CD14-positive monocyte (primary cell): ENCODE measurements around the gene MGAT5. TPM values are rescaled to one million over a fixed set of nuclear protein-coding genes. Genes with fewer than 3 reads are reported as not detected.

Experiments
- DNase-seq, 3 donors: peaks; one replicate each; pipeline ENCODE4 v3.0.0-alpha.2; 2011 to 2022
- H2AFZ ChIP-seq: 2 replicates; pipeline ENCODE4 v1.6.0; 2012; ENCODE audit warnings: mild to moderate bottlenecking, low read depth, low read length, inconsistent platforms; ENCODE audit not compliant: insufficient read depth, poor library complexity, severe bottlenecking
- H3K27ac ChIP-seq, 2 donors: 1 replicate in 1 of 2; 2 replicates in 1 of 2; pipeline ENCODE4 v1.5.1; 2012 to 2013; ENCODE audit warnings: low read length in 2 of 2, control low read depth in 1 of 2, inconsistent platforms in 1 of 2, low read depth in 1 of 2, mild to moderate bottlenecking in 1 of 2
- H3K27me3 ChIP-seq, 2 donors: one replicate each; pipeline versions ENCODE4 v1.6.0 to v1.6.1; 2011 to 2013; ENCODE audit warnings: low read length in 2 of 2; ENCODE audit not compliant: control insufficient read depth in 2 of 2, insufficient read depth in 2 of 2
- H3K36me3 ChIP-seq, 2 donors: replicated peaks in 1 of 2; 1 replicate in 1 of 2; 2 replicates in 1 of 2; pipeline versions ENCODE4 v1.5.1 to v1.6.1; 2012 to 2013; ENCODE audit warnings: low read length in 2 of 2, control low read depth in 1 of 2, inconsistent platforms in 1 of 2, mild to moderate bottlenecking in 1 of 2; ENCODE audit not compliant: insufficient read depth in 2 of 2, control insufficient read depth in 1 of 2
- H3K4me1 ChIP-seq, 2 donors: 1 replicate in 1 of 2; 2 replicates in 1 of 2; pipeline versions ENCODE4 v1.5.1 to v1.6.1; 2012 to 2013; ENCODE audit warnings: low read length in 2 of 2, control low read depth in 1 of 2, inconsistent platforms in 1 of 2, mild to moderate bottlenecking in 1 of 2, moderate library complexity in 1 of 2; ENCODE audit not compliant: insufficient read depth in 2 of 2, control insufficient read depth in 1 of 2
- H3K4me2 ChIP-seq: replicated peaks from 2 replicates; pipeline ENCODE3; 2012; ENCODE audit warnings: low read length, moderate library complexity, mild to moderate bottlenecking; ENCODE audit not compliant: poor library complexity, severe bottlenecking; ENCODE audit errors: extremely low read depth
- H3K4me3 ChIP-seq, 3 experiments: fragments of 200-600 bp in 1 of 3; sonication (generic) in 1 of 3; replicated peaks in 1 of 3; 1 replicate in 2 of 3; 2 replicates in 1 of 3; pipeline ENCODE4 v1.5.1; 2011 to 2013; ENCODE audit warnings: low read length in 3 of 3, mild to moderate bottlenecking in 3 of 3, control low read depth in 2 of 3, low read depth in 2 of 3, inconsistent platforms in 1 of 3, moderate library complexity in 1 of 3
- H3K79me2 ChIP-seq: 2 replicates; pipeline ENCODE4 v1.6.0; 2012; ENCODE audit warnings: mild to moderate bottlenecking, control low read depth, inconsistent platforms, low read length, moderate library complexity; ENCODE audit not compliant: insufficient read depth
- H3K9ac ChIP-seq: 2 replicates; pipeline ENCODE4 v1.6.0; 2017; ENCODE audit warnings: low read length, mild to moderate bottlenecking; ENCODE audit not compliant: insufficient read depth, poor library complexity, severe bottlenecking
- H3K9me3 ChIP-seq, 2 donors: replicated peaks in 1 of 2; 1 replicate in 1 of 2; 2 replicates in 1 of 2; pipeline versions ENCODE4 v1.5.1 to v1.6.1; 2012 to 2013; ENCODE audit warnings: low read length in 2 of 2, control low read depth in 1 of 2; ENCODE audit not compliant: control insufficient read depth in 1 of 2, insufficient read depth in 1 of 2
- H4K20me1 ChIP-seq: 2 replicates; pipeline ENCODE4 v1.6.0; 2012; ENCODE audit warnings: mild to moderate bottlenecking, low read length, control low read depth, moderate library complexity; ENCODE audit not compliant: insufficient read depth
- H3K27ac Mint-ChIP-seq, 7 donors: one replicate each; pipeline ENCODE4 v1.8.0; 2020; ENCODE audit warnings: mild to moderate bottlenecking in 7 of 7, mixed read lengths in 7 of 7, moderate library complexity in 6 of 7, inconsistent platforms in 2 of 7
- H3K27me3 Mint-ChIP-seq, 3 donors: one replicate each; pipeline ENCODE4 v1.8.0; 2021 to 2022; ENCODE audit warnings: low read depth in 3 of 3, mild to moderate bottlenecking in 3 of 3, mixed read lengths in 3 of 3, moderate library complexity in 3 of 3, inconsistent platforms in 1 of 3
- H3K36me3 Mint-ChIP-seq, 2 donors: one replicate each; pipeline ENCODE4 v1.8.0; 2020; ENCODE audit warnings: mixed read lengths in 2 of 2, inconsistent platforms in 1 of 2, mild to moderate bottlenecking in 1 of 2
- H3K4me1 Mint-ChIP-seq: one replicate; pipeline ENCODE4 v1.8.0; 2020; ENCODE audit warnings: mild to moderate bottlenecking, mixed read lengths
- H3K4me3 Mint-ChIP-seq, 2 donors: one replicate each; pipeline ENCODE4 v1.8.0; 2020; ENCODE audit warnings: mild to moderate bottlenecking in 2 of 2, mixed read lengths in 2 of 2, moderate library complexity in 1 of 2
- H3K9me3 Mint-ChIP-seq, 7 donors: one replicate each; pipeline ENCODE4 v1.8.0; 2020 to 2022; ENCODE audit warnings: mixed read lengths in 7 of 7, mild to moderate bottlenecking in 6 of 7, moderate library complexity in 6 of 7, inconsistent platforms in 2 of 7
- WGBS: methylation state at CpG from one replicate; pipeline ENCODE4 v1.1.5; 2013; ENCODE audit warnings: missing lambda C conversion rate; ENCODE audit not compliant: insufficient coverage; 5-methylcytosine and 5-hydroxymethylcytosine counted together
- intact Hi-C, 2 donors: fragments of 100-400 bp; cut with micrococcal nuclease; formaldehyde crosslinking; loops; one replicate each; pipeline versions ENCODE4 v1.15.0 to v1.15.1; 2023
- polyA plus RNA-seq, 3 donors: library from polyadenylated mRNA; depleted of rRNA in 1 of 3; unstranded in 2 of 3; stranded (reverse) in 1 of 3; fragments of 300-500 nt in 2 of 3; fragments of >200 nt in 1 of 3; fragmentation: Illumina TruSeq in 2 of 3; gene quantifications; 1 replicate in 2 of 3; 2 replicates in 1 of 3; pipeline ENCODE4 v1.2.3, GENCODE V29; 2012 to 2021
- TF ChIP-seq, protein P1 (sequence below): fragments of 200-600 bp; IDR thresholded peaks from one replicate; pipeline ENCODE4 v1.8.0; 2022; ENCODE audit warnings: antibody characterized with exemption, mild to moderate bottlenecking

MGAT5 gene
- polyA plus RNA-seq, 3 donors = 1.9 to 6.6 (median 2.4) TPM

DNA sequence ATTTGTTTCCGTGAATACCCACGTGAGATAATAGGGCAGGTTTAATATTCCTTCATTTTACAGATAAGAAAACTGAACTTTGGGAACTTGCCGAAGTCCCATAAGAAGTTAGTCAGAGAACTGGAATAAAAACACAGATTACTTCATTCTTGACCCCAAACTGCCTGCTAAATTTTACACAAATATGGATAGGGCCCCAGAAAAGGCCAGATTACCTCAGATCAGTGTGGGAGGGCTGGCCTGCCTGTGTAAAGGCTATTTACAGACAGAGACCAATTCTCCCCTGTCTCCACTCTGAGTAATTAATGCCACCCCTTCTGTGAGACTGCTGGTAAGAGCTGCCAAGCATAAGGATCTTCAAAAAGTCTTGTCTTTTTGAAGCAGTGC is 139.2 kb downstream of the MGAT5 start:
- intact Hi-C loops = no loop called here
- TF ChIP-seq, protein P1, sequence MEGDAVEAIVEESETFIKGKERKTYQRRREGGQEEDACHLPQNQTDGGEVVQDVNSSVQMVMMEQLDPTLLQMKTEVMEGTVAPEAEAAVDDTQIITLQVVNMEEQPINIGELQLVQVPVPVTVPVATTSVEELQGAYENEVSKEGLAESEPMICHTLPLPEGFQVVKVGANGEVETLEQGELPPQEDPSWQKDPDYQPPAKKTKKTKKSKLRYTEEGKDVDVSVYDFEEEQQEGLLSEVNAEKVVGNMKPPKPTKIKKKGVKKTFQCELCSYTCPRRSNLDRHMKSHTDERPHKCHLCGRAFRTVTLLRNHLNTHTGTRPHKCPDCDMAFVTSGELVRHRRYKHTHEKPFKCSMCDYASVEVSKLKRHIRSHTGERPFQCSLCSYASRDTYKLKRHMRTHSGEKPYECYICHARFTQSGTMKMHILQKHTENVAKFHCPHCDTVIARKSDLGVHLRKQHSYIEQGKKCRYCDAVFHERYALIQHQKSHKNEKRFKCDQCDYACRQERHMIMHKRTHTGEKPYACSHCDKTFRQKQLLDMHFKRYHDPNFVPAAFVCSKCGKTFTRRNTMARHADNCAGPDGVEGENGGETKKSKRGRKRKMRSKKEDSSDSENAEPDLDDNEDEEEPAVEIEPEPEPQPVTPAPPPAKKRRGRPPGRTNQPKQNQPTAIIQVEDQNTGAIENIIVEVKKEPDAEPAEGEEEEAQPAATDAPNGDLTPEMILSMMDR = no peak
- no peak for DNase-seq

DNA sequence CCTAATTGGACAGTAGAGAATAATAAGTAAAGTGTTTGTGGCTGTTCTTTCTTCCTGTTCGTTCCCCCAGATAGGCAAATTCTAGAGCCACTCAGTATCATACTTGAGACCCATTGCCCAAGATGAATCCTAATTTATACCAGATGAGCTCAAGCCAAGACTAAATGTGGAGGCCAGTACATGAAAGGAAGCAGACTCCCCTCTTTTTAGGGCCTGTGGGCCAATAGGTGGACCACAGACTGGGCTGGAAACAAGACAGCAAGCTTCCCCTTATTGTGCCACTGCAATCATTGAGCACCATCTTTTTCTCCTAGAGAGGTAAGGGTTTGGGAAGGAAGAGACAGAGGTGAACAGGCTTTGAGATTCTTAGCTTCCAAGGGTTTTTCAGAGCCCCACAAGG is 141.9 kb downstream of the MGAT5 start:
- no peaks in the 10 kb centered on the region for H3K27me3 Mint-ChIP-seq

More for the DNA sequence above, 139.2 kb downstream of the MGAT5 start:
- Histone ChIP-seq H3K27me3 (no peaks in the 10 kb centered on the region), H3K79me2 (no peaks in the 10 kb centered on the region), H3K27ac (no peak overlapping the region), H3K4me2 (no peak overlapping the region), H3K36me3 (peaks cover 0 to 7% of the 10 kb centered on the region in 2 donors), H3K4me1 (no peaks in the 10 kb centered on the region), H2AFZ (no peak overlapping the region), H3K4me3 (no peak overlapping the region), H3K9me3 (no peaks in the 10 kb centered on the region), H4K20me1 (no peaks in the 10 kb centered on the region), H3K9ac (no peak overlapping the region)
- Mint-ChIP-seq H3K4me3 (no peak overlapping the region), H3K36me3 (peaks cover 3 to 13% of the 10 kb centered on the region in 2 donors), H3K27me3 (no peaks in the 10 kb centered on the region), H3K9me3 (no peaks in the 10 kb centered on the region), H3K27ac (no peak overlapping the region), H3K4me1 (peaks cover 11% of the 10 kb centered on the region)
- no CpG with 5 or more reads among the region's 3 CpGs for WGBS

More for the DNA sequence above, 141.9 kb downstream of the MGAT5 start:
- Histone ChIP-seq H3K9me3 (no peaks in the 10 kb centered on the region), H3K79me2 (no peaks in the 10 kb centered on the region), H3K4me3 (no peak overlapping the region), H2AFZ (no peak overlapping the region), H3K9ac (no peak overlapping the region), H3K4me1 (peaks cover 5 to 9% of the 10 kb centered on the region in 2 donors), H3K4me2 (no peak overlapping the region), H3K27ac (no peak overlapping the region), H3K36me3 (peaks cover 0 to 11% of the 10 kb centered on the region in 2 donors), H4K20me1 (no peaks in the 10 kb centered on the region), H3K27me3 (no peaks in the 10 kb centered on the region)
- Mint-ChIP-seq H3K4me1 (peaks cover 32% of the 10 kb centered on the region), H3K9me3 (no peaks in the 10 kb centered on the region), H3K36me3 (peaks cover 0 to 12% of the 10 kb centered on the region in 2 donors), H3K27ac (peak overlapping the region in 1 of 7 donors; percentile 8), H3K4me3 (no peak overlapping the region)
- DNase-seq = peak in 1 of 3 donors; percentile 8
- TF ChIP-seq, protein P1 = no peak
- WGBS = no CpG with 5 or more reads among the region's 1 CpG
- intact Hi-C loops = no loop called here
